Spleen (tissue), 11 donors: ENCODE results near the gene MEIS2. TPM values are rescaled to one million over a fixed set of nuclear protein-coding genes. Genes with fewer than 3 reads are reported as not detected.

Experiments
- DNase-seq: peaks from one replicate; pipeline ENCODE4 v3.0.0-alpha.2; 2020
- H3K27ac ChIP-seq, 8 donors: fragments of 200-600 bp; sonication (generic) in 7 of 8; 1 replicate in 4 of 8; 2 replicates in 4 of 8; pipeline versions ENCODE4 v1.5.0 to v1.8.0; 2016 to 2021; ENCODE audit warnings: inconsistent platforms in 4 of 8, mild to moderate bottlenecking in 4 of 8, moderate library complexity in 1 of 8
- H3K27me3 ChIP-seq, 7 donors: fragments of 200-600 bp; sonication (generic) in 6 of 7; replicated peaks in 1 of 7; 1 replicate in 4 of 7; 2 replicates in 3 of 7; pipeline versions ENCODE4 v1.5.0 to v1.8.0; 2016 to 2021; ENCODE audit warnings: inconsistent platforms in 3 of 7, mild to moderate bottlenecking in 1 of 7
- H3K36me3 ChIP-seq, 6 donors: fragments of 200-600 bp; sonication (generic) in 5 of 6; 1 replicate in 4 of 6; 2 replicates in 2 of 6; pipeline versions ENCODE4 v1.5.0 to v1.8.0; 2016 to 2021; ENCODE audit warnings: inconsistent platforms in 2 of 6
- H3K4me1 ChIP-seq, 6 donors: fragments of 200-600 bp; sonication (generic) in 5 of 6; 1 replicate in 3 of 6; 2 replicates in 3 of 6; pipeline versions ENCODE4 v1.5.0 to v1.8.0; 2016 to 2021; ENCODE audit warnings: inconsistent platforms in 3 of 6
- H3K4me3 ChIP-seq, 8 donors: fragments of 200-600 bp; sonication (generic) in 7 of 8; 1 replicate in 4 of 8; 2 replicates in 4 of 8; pipeline versions ENCODE4 v1.5.0 to v1.8.0; 2016 to 2021; ENCODE audit warnings: inconsistent platforms in 4 of 8, mild to moderate bottlenecking in 4 of 8, moderate library complexity in 2 of 8
- H3K9me3 ChIP-seq, 8 donors: fragments of 200-600 bp; sonication (generic) in 7 of 8; 1 replicate in 4 of 8; 2 replicates in 4 of 8; pipeline versions ENCODE4 v1.5.0 to v1.8.0; 2016 to 2021; ENCODE audit warnings: inconsistent platforms in 4 of 8
- CTCF ChIP-seq, 11 experiments: fragments of 200-600 bp in 7 of 11; fragments of 450-650 bp in 4 of 11; sonication (generic) in 4 of 11; IDR thresholded peaks in 8 of 11; conservative IDR thresholded peaks in 3 of 11; 1 replicate in 7 of 11; 2 replicates in 4 of 11; pipeline versions ENCODE4 v1.4.0 to v1.8.0; 2016 to 2021; ENCODE audit warnings: antibody characterized with exemption in 11 of 11, inconsistent platforms in 4 of 11, mild to moderate bottlenecking in 1 of 11
- POLR2A ChIP-seq, 3 donors: fragments of 450-650 bp; IDR thresholded peaks; one replicate each; pipeline ENCODE4 v1.5.1; 2017; ENCODE audit warnings: antibody characterized with exemption in 3 of 3, mild to moderate bottlenecking in 1 of 3
- POLR2AphosphoS5 ChIP-seq, 3 donors: sonication (generic); formaldehyde crosslinking; IDR thresholded peaks; one replicate each; pipeline ENCODE4 v1.5.1; 2017; ENCODE audit warnings: antibody characterized with exemption in 3 of 3
- WGBS, 5 donors: extraction: QIAGEN DNeasy Blood & Tissue Kit in 3 of 5; methylation state at CpG; one replicate each; pipeline versions ENCODE4 v1.1.5 to v1.1.7; 2013 to 2018; 5-methylcytosine and 5-hydroxymethylcytosine counted together
- intact Hi-C: fragments of 100-400 bp; cut with DNase I; formaldehyde crosslinking; loops from one replicate; pipeline ENCODE4 v1.15.0; 2023; ENCODE audit warnings: low total_unique reads
- polyA plus RNA-seq, 3 donors: library from polyadenylated mRNA; stranded (reverse); fragments of 200-250 nt; gene quantifications; one replicate each; pipeline ENCODE4 v1.2.1, GENCODE V29; 2013
- total RNA-seq, 7 donors: library from RNA; depleted of rRNA in 3 of 7; stranded (reverse); fragments of >200 nt in 3 of 7; fragmentation: NEBNext Ultra II Directional in 4 of 7; extraction: Animal tissue kit (Norgen Biotek cat#: 25700) in 4 of 7; gene quantifications; one replicate each; pipeline versions ENCODE4 v1.1.0 to v1.2.1, GENCODE V29; 2016 to 2021
- donor health status: healthy with polysubstance abuse.
- donor health status: DM: no; HTN: no; CAD: no; lungs with moderate emphysema.
- donor health status: DM: no; HTN: no; CAD: no.
- donor health status: Bipolar disorder and iron deficiency.
- donor health status: healthy.
- donor health status: DM: no; HTN: no; CAD: no.
- donor health status: DM: yes; HTN: yes; CAD: no.

Gene MEIS2
- total and polyA plus RNA-seq, 10 donors, result 2.6 to 57.2 (median 23.5) TPM

DNA sequence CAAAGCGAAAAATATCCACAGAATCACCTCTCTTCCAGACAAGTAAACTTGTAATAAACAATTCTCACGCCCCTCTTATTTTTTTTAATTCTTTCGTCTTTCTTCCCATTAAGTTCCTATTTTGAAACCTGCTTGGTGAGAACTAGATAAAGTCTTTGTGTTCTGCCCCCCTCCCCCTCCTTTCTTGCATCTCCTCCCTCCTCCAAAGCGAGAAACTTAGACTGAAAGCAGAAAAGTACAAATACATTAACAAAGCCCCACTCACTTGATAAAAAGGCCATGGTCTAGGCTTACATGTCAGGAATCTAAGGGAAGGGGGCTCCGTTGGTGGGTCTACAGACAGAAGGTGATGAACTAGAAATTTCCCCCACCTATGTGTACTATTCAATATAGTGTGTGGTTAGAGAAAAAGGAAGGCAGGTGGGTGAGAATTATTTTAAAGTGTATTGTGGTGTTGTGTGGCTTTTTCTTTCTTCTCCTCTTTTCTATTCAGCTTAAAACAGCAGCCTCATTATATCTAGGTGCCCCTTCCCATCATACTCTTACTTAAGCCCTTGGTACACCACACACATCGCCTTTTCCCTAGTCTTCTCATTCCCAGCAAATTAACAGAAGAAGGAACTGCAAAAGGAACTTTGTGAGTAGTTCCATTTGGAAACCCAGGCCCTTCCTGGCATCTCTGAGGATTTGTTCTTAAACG, 215.3 kb downstream of the MEIS2 start:
- no peak overlapping the region for H3K27ac ChIP-seq
- 50 to 61% (median 58%) methylated on average over 7 of the region's 7 CpGs for WGBS, 5 donors
- no peaks in the 10 kb centered on the region for H3K9me3 ChIP-seq
- H3K36me3 ChIP-seq, result no peaks in the 10 kb centered on the region
- DNase-seq, result no peak
- intact Hi-C loops, result loop anchor here (10.0 kb wide), 1 partner anchor 220 kb away; the partner anchor contains the start of gene MEIS2
- no peak for TF ChIP-seq POLR2AphosphoS5 (IDR thresholded peaks at IDR 0.05)
- no peak for TF ChIP-seq POLR2A (IDR thresholded peaks at IDR 0.05)
- no peak for TF ChIP-seq CTCF (IDR thresholded peaks at IDR 0.05 in 8 of 11, conservative IDR thresholded peaks at IDR 0.05 in 3 of 11)
- peaks cover 8 to 100% (median 76%) of the 10 kb centered on the region in 7 donors for H3K27me3 ChIP-seq
- no peak overlapping the region for H3K4me3 ChIP-seq
- H3K4me1 ChIP-seq, result peaks cover 0 to 37% (median 15%) of the 10 kb centered on the region in 6 donors

GRCh38 chr15:36884518-36884875, 215.9 kb downstream of the MEIS2 start:
- no peaks in the 10 kb centered on the region for H3K36me3 ChIP-seq
- 26 to 35% (median 34%) methylated on average over 3 of the region's 3 CpGs for WGBS, 5 donors
- H3K4me1 ChIP-seq, result peaks cover 0 to 39% (median 16%) of the 10 kb centered on the region in 6 donors
- H3K27me3 ChIP-seq, result peaks cover 8 to 100% (median 82%) of the 10 kb centered on the region in 7 donors
- TF ChIP-seq CTCF (IDR thresholded peaks at IDR 0.05 in 8 of 11, conservative IDR thresholded peaks at IDR 0.05 in 3 of 11), result no peak
- TF ChIP-seq POLR2A (IDR thresholded peaks at IDR 0.05), result no peak
- TF ChIP-seq POLR2AphosphoS5 (IDR thresholded peaks at IDR 0.05), result no peak
- intact Hi-C loops, result loop anchor here (10.0 kb wide), 1 partner anchor 220 kb away; the partner anchor contains the start of gene MEIS2
- no peaks in the 10 kb centered on the region for H3K9me3 ChIP-seq
- no peak for DNase-seq
- H3K4me3 ChIP-seq, result no peak overlapping the region
- H3K27ac ChIP-seq, result no peak overlapping the region

- no peak overlapping the region for H3K27ac ChIP-seq
- peak in 10 of 11 experiments; percentile 24 to 80 (median 72) for TF ChIP-seq CTCF (IDR thresholded peaks at IDR 0.05 in 8 of 11, conservative IDR thresholded peaks at IDR 0.05 in 3 of 11)
- no peak for TF ChIP-seq POLR2A (IDR thresholded peaks at IDR 0.05)
- TF ChIP-seq POLR2AphosphoS5 (IDR thresholded peaks at IDR 0.05), result peak in 2 of 3 donors; percentile 19 to 31
- intact Hi-C loops, result loop anchor here (10.0 kb wide), 1 partner anchor 221 kb away; the partner anchor contains the start of gene MEIS2
- no peaks in the 10 kb centered on the region for H3K9me3 ChIP-seq
- peak overlapping the region in 5 of 8 donors; percentile 5 to 48 (median 24) for H3K4me3 ChIP-seq
- H3K4me1 ChIP-seq, result peaks cover 0 to 39% (median 16%) of the 10 kb centered on the region in 6 donors
- peak; percentile 88 for DNase-seq
- peaks cover 8 to 100% (median 86%) of the 10 kb centered on the region in 7 donors for H3K27me3 ChIP-seq
- H3K36me3 ChIP-seq, result no peaks in the 10 kb centered on the region
- 12 to 17% (median 14%) methylated on average over 27 of the region's 27 CpGs for WGBS, 5 donors
Observed at GRCh38 chr15:36883713-36884517, 216.4 kb downstream of the MEIS2 start.
